Stimulated activated CD8-positive, alpha-beta memory T cell treated with anti-CD3 and anti-CD28 coated beads, Interleukin-7, amount 100 ng/mL, for 1 hour (primary cell): ENCODE results near the gene CDCA4.
"Not testable (repeated sequence)": the region's sequence is repeated elsewhere in the genome, so short reads cannot be mapped to it uniquely, and the experiment has no call there.

ENCODE experiments used
- DNase-seq, 2 donors: peaks; one replicate each; pipeline ENCODE4 v3.0.0-alpha.2; 2020; ENCODE audit warnings: low read depth in 2 of 2

The CDCA4 gene

DNA sequence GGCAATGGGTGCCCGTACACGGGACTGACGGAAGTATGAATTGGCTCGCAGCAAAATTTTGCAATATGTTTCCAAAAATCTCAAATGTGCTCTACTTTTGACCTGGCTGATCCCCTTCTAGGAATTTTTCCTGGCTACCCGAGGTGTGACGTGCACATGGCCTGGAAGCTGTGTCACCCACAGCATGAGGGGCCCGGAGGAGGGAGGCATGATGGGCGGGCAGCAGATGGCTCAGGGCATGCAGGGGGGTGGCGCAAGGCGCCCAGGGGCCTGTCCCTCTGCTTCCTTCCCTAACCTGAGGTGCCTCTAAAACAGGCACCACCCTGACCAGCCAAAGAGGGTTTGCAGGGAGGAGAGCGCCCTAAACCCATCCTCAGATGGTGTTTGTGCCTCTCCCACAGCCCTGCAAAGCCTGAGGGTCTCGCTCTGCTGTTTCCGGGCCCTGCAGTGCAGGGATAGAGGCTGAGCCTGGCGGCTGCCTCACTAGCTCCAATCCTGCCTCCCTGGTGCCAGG lies 37.7 kb upstream of the CDCA4 start:
- no peak for DNase-seq

DNA sequence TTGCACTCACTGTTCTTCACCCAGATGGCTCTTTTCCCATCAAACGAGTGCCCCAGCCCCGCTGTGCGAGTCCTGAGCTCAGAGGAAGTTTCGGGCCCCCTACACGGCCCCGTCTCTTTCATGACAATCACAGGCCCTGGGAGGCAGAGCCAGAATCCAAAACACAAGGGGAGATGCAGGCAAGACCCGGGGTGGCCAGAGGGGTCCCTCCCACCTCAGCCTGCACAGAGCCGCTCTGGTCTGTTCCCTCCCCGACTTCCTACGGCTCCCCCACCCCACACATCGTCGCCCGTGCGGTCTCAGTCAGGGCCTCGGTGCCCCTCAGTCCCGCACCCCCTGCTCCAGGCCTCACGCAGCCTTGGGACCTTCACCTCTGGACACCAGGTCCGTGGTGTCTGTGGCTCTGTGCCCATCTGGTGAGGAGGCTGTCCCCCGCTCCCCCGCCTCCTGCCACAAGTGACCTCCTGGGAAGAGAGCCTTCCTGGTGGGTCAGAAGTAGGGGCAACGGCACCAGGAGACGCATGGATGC lies 35.5 kb upstream of the CDCA4 start:
- no peak for DNase-seq

GRCh38 chr14:105055736-105056302 lies 34.9 kb upstream of the CDCA4 start:
- no peak for DNase-seq

GRCh38 chr14:105055334-105055733 lies 34.5 kb upstream of the CDCA4 start:
- DNase-seq: no peak

DNA sequence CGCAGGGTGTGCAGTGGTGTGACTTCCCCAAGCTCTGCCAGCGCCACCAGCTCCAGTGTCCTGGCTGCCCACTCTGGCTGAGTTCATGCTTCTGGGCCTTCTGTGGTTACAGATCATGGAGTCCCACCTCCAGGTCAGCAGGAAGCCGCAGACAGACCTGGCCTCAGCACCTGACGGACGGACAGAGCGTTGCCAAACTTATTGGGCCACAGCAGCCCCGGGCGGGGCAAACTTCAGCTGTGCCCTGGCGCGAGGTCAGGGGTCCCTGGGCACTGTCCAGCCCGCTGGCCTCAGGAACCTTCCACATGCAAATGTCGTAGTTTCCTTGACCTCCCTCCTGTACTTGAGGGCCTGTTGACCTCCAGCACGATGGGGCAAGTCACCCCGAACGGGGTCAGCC lies 33.1 kb upstream of the CDCA4 start:
- no peak for DNase-seq

DNA sequence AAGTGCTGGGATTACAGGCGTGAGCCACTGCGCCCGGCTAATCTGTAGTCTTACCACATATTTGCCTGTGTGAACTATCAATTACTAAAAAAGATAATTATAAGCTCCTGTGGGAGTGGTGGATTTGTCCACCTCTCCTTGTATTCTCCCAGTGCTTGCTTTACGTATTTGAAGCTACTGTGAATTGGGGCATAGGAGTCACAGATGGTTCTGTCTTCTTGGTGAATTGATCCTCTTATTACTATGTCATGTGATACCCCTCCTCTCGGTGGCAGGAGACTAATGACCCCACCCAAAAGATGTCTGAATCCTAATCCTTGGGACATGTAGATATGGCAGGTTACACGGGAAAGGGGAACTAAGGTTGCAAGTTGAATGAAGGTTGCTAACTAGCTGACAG lies 32.5 kb upstream of the CDCA4 start:
- DNase-seq: no peak

- DNase-seq: no peak
These were observed 31.2 kb upstream of the CDCA4 start for GRCh38 chr14:105052110-105052458.

GRCh38 chr14:105051182-105052109 lies 30.6 kb upstream of the CDCA4 start:
- no peak for DNase-seq

- no peak for DNase-seq
These were observed 29.6 kb upstream of the CDCA4 start for GRCh38 chr14:105050551-105050897.

GRCh38 chr14:105049753-105050550 lies 29.1 kb upstream of the CDCA4 start:
- DNase-seq: no peak

- no peak for DNase-seq
These were observed 26.6 kb upstream of the CDCA4 start for GRCh38 chr14:105047283-105048016.

- DNase-seq: no peak
These were observed 26.0 kb upstream of the CDCA4 start for GRCh38 chr14:105046891-105047282.

GRCh38 chr14:105045710-105046326 lies 24.9 kb upstream of the CDCA4 start:
- peak; percentile 85 to 93 for DNase-seq

- DNase-seq: no peak
These were observed 22.8 kb upstream of the CDCA4 start for GRCh38 chr14:105043641-105044040.

GRCh38 chr14:105042813-105043212 lies 21.9 kb upstream of the CDCA4 start:
- no peak for DNase-seq

DNA sequence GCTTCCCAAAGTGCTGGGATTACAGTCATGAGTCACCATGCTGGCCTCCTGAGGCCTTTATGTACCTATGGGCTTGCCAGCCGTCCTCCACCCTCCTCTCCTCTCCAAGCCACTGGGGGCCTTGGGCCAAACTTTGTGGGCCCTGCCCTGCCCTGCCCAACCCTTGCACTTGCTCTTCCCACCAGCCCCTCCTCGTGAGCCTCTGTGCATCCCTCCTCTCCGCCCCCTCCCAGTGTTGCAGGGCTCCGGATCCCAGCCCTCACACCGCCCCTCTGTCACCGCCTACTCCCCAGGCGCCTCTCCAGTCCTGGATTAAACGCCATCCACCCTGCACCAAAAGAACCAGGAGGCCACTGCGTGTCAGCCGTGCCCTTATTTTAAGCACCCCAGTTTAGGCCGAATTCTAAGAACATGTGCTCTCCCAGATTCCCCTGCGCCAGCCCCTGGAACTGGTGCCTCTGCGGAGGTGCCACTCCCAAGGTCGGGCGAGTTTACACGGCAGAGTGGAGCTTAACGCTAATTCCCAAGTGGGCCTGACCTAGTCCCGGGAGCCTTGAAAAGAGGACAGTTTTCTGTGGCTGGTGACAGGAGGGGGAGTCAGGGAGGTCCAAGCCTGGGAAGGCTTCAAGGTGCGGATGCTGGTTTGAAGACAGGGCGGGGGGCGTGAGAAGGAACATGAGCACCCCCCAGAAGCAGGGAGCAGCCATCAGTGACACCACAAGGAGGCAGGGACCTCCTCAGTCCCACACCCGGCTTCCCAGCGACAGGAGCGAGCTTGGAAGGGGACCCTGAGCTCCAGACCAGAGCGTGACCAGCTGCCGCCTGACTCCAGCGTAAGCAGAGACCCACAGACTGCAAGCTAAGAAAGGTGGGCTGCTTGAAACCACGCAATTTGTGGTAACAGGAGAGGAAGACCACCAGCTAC lies 21.2 kb upstream of the CDCA4 start:
- DNase-seq: no peak

DNA sequence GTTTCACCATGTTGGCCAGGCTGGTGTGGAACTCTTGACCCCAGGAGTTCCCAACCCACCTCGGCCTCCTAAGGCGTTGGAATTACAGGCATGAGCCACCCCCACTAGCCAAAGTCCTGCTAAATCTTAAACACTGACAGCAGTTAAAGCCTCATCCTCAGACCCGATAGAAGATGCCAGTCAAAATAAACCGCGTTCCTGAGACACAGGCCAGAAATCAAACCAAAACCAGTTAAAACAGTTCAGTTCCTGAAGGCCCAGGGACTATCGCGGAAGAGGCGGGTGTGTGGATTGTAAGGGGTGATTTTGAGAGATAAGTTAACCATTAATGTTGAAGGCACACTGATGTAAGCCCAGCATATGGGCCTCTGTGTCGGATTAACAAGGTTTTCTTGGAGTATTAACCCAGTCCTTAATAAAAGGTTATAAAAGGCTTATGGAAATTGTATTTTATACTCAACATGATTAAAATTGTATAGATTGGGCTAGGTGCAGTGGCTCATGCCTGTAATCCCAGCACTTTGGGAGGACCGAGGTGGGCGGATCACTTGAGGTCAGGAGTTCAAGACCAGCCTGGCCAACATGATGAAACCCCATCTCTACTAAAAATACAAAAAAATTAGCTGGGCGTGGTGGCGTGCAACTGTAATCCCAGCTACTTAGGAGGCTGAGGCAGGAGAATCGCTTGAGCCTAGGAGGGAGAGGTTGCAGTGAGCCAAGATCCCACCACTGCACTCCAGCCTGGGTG lies 18.7 kb upstream of the CDCA4 start:
- DNase-seq: no peak

DNA sequence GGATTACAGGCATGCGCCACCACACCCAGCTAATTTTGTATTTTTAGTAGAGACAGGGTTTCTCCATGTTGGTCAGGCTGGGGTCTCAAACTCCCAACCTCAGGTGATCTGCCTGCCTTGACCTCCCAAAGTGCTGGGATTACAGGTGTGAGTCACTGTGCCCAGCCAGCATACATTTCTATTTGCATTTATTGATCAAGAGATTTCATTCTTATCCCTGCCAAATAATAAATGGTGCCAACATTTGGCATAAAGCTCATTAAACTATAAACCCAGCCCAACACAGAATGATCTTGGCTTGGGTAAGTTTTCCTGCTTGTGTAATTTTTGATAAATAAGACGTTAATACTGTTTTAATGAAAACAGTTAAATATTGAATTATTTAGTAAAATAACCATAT lies 14.7 kb upstream of the CDCA4 start:
- DNase-seq: not testable (repeated sequence)

DNA sequence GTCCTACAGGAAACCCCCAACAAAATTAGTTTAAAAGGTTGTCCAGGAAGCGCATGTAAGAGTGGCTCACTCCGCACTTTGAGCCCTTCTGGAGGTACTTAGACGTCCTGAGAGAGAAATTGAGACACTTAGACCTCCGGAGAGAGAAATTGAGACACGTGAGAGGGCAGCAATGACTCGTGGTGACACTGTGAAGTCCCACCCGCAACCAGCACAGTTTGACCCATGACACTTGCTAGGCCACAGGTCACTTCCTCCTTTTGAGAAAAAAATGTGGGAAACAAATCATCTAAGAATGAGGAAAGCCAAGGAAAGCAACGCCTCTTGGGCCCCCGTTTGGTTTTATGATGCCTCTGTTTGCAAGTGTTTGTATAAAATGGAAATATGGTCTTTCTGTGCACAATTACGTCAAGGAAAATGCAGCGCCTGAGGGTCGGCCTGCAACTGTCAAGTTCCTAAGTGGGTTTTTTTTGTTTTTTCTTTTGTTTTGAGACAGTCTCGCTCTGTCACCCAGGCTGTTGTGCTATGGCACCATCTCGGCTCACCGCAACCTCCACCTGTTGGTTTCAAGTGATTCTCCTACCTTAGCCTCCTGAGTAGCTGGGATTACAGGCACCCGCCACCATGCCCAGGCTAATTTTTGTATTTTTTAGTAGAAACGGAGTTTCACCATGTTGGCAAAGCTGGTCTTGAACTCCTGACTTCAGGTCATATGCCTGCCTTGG lies 13.6 kb upstream of the CDCA4 start:
- no peak for DNase-seq
